WTC11 (cell line): Measurements from ENCODE around the gene PTPA.

ENCODE experiments used
- HMGXB4 ChIP-seq: sonication (generic); formaldehyde crosslinking; IDR thresholded peaks from 2 replicates; pipeline ENCODE4 v1.8.1; 2023; ENCODE audit warnings: mild to moderate bottlenecking, moderate library complexity, missing genetic modification reagents
- ZMAT4 ChIP-seq: fragments of 250-450 bp; sonication (Bioruptor Pico); IDR thresholded peaks from 2 replicates; pipeline ENCODE4 v1.9.0; 2021; ENCODE audit warnings: mild to moderate bottlenecking

GRCh38 chr9:129075996-129076639 lies 35.1 kb upstream of the PTPA start:
- TF ChIP-seq ZMAT4 (CRISPR knock-in tag) (no peak), HMGXB4 (no peak)
